GM21723 (cell line): ENCODE measurements around the gene HOXA10.

Experiments
- ATAC-seq: cut with Tn5 transposase; IDR thresholded peaks from one replicate; pipeline ENCODE4 v1.9.1; 2021; ENCODE audit warnings: mild to moderate bottlenecking, moderate library complexity; ENCODE audit not compliant: unreplicated experiment

Gene HOXA10

DNA sequence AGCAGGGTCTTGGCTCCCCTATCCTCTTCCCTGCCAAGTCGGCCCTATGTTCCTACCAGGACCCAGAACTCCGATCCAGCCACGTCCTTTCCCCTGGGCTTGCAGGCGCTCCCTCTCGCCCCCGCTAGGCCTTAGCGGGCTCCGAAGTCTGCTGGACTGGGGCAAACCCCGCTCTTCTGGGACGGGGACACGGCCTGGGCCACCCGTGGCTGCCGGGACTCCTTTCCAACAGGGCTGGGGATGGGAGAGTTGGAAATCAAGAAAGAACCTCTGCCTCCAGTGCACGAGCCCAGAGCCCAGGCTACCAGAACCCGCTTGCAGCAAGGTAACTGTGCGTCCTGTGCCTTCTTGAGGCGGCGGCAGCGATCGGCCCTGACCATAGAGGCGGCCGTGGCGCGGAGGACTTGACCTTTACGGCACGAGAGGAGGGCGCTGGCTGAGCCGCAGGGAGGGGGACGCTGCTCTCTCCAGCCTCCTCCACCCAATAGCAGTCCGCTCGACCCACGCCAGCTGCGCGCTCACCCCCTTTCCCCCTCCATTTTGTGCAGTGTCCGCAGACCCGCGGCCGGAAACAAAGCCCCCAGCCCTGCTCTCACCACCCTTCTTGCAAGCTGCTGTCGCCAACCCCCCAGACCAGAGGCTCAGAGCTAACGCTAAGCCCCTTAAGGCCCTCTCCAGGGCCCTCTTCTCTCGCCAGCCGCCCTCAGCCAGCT is 17.9 kb upstream of the HOXA10 start:
- ATAC-seq, result no peak

- ATAC-seq, result no peak
Measured at GRCh38 chr7:27191161-27191731, 17.1 kb upstream of the HOXA10 start.

DNA sequence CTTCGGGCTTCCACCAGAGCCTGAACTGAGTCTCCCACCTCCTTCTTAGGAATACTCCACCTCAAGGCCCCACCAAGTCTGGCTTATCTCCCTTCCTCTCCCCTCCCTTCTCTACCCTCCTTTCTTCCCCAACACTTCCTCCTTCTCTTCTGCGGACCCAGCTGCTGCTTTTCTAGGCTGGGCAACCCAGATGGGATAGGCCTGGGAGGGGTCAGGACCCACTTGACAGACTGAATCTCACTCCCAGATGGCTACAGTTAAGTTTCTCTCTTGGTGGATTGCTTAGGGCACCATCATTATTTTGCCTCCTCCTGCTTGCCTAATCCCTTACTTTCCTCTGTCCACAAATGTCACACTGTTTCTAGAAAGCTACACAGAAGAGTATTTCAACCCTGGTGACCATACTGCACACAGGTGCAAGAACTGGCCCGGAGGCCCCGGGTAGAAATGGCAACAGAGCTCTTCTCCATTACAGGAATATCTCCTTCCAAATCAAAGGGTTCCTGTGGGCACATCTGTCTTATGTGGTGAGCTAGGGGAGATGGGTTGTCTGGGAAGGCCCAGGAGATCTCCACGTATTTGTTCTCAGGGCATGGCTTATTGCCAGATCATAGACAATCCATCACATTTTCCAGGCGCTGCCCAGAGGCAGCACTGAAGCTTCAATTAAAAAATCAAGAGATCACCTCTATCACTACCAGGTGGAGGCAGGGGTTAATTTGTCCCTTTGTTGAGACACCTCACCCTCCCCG is 16.1 kb upstream of the HOXA10 start:
- no peak for ATAC-seq

DNA sequence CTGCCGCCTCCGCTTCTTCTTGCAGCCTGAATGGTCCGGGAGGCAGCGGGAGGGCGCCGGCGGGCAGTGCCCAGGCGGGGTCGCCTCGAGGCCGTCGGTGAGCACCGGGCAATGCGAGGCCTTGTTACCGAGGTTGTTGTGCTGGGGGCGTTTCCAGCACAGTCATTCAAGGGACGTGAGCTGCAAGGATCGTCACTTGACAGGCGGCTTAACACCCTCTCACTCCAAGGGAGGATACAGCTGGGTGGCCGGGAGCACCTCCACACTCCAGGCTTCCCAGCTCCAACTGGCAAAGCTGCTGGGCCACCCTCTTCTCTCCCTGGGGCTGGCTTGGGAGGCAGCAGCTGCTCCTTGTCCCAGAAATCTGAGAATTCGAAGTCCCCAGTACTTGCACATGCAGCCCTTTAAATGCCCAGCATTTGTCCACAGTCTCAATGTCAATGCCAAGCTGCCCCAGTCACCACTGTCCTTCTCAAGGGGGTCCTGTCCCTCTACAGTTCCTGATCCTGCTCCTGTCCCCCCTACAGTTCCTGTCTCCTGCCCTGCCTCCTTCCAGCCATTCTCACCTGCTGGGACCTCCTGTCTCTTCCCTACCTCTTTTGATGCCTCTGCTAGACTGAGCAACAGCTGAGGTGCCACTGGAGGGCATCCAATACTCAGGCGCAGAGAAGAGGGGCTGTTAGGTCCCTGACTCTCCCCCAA is 15.3 kb upstream of the HOXA10 start:
- ATAC-seq, result no peak

DNA sequence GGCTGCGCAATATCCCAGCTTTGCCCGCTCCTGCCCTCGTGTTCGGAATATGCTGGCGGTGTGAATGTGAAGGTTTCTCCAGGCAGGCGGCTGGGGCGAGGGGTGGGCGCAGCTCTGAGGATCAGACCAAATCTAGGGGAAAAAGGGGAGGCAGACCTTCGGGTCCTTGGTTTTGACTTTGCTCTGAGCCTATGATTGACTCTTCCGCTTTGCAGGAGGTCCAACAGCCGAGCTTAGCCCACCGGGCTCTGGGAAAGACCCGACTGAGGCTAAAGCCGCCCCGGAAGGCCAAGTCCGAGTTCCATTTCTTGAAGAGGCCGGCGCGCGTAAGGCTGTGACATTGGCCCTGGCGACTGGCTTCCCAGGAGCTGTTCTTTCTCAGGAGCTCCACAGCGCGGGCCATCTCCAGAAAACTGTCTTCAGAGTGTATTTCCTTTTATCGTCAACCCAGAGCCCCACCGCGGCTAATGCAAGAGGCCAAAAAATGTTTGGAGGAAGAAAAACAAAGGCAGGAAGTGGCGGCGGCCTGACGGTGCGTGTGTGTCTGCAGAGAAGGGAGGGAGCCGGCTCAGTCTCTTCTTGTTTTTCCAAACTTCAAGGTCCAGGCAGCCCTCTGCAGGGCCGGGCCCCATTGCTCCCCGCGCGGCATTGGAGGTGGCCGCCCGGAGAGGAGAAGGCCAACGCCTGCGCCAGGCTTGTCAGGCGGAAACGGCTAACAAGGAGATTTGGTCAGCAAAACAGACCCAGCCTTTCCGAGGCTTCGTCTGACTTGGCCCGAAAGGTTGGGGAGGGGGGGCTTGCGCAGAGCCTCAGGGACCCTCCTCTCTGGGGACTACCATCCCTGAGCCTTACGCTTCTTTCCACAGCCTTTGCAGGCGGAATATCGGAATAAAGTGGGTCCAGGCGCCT is 14.5 kb upstream of the HOXA10 start:
- ATAC-seq, result no peak

DNA sequence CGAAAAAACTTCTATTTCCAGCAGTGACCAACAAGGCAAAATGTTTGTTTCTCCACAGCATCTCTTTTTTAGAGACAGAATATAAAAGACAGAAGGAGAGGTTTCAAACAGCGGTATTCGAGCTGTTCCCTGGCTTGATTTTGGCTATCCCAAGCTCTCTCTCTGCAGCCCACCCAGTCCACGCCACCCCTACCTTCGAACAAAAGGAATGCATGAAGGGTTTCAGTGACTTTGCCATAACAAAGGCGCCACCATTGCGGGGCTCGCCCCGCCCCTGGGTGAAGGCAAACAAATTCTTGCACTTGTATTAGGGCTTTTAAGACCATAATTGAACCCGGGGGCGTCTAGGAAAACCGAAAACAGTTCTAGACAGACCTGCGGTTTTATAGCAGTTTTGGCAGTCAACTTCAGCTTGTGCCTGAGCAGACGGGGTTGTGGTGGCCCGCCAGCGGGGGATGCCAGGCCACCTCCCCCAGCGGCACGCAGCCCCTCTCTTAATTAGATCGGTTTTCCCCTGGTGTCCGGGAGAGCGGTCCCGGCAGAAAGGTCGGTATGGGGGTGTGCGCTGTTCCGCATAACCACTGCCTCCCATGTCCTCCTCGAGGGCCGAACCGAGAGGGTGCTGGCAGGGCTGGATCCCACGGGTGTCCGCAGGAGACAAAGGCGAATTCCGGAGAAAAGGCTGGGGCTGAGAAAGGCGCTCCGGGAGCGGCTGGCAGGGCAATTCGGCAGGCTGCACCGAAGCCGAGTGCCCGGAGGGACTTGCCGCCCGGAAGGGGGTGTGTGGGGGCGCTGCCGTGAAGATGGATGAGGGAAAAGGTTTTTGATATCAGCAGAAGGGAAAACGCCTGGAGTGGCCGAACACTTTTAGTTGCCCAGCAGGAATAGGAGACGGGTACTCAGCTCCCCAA is 13.6 kb upstream of the HOXA10 start:
- ATAC-seq, result no peak

GRCh38 chr7:27186668-27187474 is 12.8 kb upstream of the HOXA10 start:
- ATAC-seq, result no peak

- no peak for ATAC-seq
Measured at GRCh38 chr7:27185854-27186667, 11.9 kb upstream of the HOXA10 start.

- no peak for ATAC-seq
Measured at GRCh38 chr7:27185013-27185853, 11.1 kb upstream of the HOXA10 start, which contains the start of gene HOXA11. TSS of gene HOXA11 (minus strand) at chr7:27185232. CDS start at chr7:27185144, 88 bp downstream.

DNA sequence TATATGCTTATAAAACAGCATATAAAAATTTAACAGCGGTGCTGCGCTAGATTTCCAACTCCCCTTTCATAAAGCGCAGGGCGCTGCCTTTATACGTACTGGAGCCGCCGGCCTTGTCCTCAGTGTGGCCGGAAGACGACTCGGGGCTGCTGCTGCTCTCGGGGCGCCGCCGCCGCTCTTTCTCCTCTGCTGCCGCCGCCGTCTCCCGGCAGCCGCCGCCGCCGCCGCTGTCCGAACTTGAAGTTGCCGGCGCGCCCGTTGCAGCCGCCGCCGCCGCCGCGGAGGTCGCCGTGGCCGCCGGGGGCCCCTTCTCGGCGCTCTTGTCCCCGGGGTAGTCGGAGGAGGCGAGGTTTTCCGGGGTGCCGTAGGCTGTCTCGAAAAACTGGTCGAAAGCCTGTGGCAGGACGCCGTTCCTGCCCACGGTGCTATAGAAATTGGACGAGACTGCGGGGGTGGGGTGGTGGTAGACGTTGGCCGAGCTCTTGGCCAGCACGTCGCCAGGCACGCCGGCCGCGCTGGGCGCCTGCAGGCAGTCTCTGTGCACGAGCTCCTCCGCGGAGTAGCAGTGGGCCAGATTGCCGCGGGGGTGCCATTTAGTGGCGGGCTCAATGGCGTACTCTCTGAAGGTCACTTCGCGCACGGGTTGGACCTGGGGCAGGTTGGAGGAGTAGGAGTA is 10.4 kb upstream of the HOXA10 start:
- ATAC-seq, result no peak

DNA sequence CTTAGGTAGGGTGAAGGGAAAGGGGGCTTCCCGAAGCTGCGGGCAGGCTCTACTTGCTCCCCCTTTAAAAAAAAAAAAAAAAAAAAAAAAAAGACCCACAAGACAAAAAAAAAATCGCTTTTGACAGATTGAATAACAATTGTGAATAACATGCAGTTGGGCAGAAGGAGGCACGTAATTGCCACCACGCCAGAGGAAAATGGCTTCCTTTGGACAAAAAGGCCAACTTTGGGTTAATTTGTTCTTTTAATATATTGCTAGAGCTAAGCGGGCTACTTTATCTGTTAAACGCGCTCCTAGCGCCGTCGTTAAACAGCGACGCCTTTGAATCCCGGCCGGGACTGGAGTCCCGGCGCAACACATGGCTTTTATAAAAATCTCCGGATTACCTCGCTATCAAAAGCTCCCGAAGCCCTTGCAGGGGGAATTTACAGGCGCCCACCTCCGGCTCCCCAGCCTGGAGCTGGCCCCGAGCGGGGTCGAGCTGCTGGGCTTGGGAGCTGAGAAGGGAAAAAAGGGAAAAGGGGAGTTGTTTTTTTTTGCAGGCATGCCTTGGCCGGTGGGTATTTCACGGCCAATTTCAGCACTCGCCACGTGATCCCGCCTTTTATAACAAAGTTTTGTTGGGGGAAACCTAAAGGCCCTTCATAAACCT is 9.7 kb upstream of the HOXA10 start:
- no peak for ATAC-seq

DNA sequence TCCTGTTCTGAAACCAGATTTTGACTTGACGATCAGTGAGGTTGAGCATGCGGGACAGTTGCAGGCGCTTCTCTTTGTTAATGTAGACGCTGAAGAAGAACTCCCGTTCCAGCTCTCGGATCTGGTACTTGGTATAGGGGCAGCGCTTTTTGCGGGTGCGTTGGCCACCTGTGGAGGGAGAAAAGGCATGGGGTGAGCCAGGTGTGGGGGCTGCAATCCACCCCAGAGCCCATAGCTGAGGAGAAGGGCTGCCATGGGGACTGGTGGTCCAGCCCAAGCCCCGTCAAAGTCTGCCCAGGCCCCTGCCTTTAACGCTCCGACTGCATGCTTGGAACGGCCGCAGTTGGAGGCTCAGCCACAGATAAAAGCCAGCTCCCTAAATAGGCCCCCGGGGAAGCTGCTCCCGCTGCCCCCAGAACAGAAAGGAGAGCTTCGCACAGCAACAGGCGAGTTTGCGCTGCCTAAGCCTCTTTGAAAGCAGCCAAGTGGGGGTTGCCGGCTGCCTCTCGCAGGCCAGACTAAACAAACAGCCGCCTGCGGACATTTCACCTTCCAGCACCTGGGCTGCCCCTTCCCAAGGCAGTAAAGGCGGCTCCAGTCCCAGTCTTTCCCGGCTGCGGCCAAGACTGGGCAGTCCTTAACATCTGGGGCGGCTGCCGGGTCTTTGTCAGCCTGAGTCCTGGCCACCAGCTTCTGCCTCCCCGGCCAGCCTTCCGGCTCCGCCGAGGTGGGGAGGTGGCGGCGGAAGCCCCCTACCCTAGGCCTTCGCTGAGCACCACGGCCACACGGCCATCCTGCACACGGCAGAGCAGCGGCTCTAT is 9.0 kb upstream of the HOXA10 start:
- no peak for ATAC-seq

GRCh38 chr7:27182285-27182841 is 8.2 kb upstream of the HOXA10 start:
- no peak for ATAC-seq

GRCh38 chr7:27181795-27182275 is 7.7 kb upstream of the HOXA10 start:
- ATAC-seq, result no peak
